Measurements from ENCODE around the gene ABCA13. TPM values are rescaled to one million over a fixed set of nuclear protein-coding genes. Genes with fewer than 3 reads are reported as not detected.

Gene ABCA13
- total RNA-seq, 1 donor from 2014 or later, result 0.60 TPM

- no peaks in the 10 kb centered on the region for H3K27me3 Mint-ChIP-seq
- TF ChIP-seq, protein P1, sequence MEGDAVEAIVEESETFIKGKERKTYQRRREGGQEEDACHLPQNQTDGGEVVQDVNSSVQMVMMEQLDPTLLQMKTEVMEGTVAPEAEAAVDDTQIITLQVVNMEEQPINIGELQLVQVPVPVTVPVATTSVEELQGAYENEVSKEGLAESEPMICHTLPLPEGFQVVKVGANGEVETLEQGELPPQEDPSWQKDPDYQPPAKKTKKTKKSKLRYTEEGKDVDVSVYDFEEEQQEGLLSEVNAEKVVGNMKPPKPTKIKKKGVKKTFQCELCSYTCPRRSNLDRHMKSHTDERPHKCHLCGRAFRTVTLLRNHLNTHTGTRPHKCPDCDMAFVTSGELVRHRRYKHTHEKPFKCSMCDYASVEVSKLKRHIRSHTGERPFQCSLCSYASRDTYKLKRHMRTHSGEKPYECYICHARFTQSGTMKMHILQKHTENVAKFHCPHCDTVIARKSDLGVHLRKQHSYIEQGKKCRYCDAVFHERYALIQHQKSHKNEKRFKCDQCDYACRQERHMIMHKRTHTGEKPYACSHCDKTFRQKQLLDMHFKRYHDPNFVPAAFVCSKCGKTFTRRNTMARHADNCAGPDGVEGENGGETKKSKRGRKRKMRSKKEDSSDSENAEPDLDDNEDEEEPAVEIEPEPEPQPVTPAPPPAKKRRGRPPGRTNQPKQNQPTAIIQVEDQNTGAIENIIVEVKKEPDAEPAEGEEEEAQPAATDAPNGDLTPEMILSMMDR (conservative IDR thresholded peaks at IDR 0.05), result no peak
Measured at GRCh38 chr7:48269066-48269465, 97.8 kb downstream of the ABCA13 start.

DNA sequence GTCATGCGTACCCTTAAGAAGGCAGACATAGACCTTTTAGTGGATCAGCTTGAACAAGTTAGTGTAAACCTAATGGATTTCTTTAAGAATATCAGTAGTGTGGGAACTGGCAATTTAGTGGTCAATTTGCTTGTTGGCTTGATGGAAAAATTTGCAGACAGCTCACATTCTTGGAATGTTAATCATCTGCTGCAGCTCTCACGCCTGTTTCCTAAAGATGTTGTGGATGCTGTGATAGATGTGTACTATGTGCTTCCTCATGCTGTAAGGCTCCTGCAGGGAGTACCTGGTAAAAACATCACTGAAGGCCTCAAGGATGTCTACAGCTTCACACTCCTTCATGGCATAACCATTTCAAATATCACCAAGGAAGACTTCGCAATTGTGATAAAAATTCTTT, 103.4 kb downstream of the ABCA13 start:
- DNase-seq (ENCODE audit: extremely low spot score, unreplicated experiment), result no peak
- no peaks in the 10 kb centered on the region for H3K9me3 Mint-ChIP-seq
- H3K27ac Mint-ChIP-seq, result no peak overlapping the region

More at GRCh38 chr7:48269066-48269465, 97.8 kb downstream of the ABCA13 start:
- Mint-ChIP-seq H3K36me3 (no peaks in the 10 kb centered on the region), H3K4me3 (no peak overlapping the region), H3K27ac (no peak overlapping the region), H3K4me1 (ENCODE audit: unreplicated experiment) (no peaks in the 10 kb centered on the region), H3K9me3 (no peaks in the 10 kb centered on the region)
- DNase-seq (ENCODE audit: extremely low spot score, unreplicated experiment), result no peak

DNA sequence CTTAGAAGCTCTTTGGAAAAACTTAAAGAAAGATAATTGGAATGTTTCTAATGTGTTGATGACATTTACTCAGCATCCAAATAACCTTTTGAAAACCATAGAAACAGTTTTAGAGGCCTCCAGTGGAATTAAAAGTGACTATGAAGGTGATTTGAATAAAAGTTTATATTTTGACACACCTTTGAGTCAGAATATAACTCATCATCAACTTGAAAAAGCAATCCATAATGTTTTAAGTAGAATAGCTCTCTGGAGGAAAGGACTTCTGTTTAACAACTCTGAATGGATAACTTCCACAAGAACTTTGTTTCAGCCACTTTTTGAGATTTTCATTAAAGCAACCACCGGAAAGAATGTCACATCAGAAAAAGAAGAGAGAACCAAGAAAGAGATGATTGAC, 108.2 kb downstream of the ABCA13 start:
- TF ChIP-seq, protein P1 (conservative IDR thresholded peaks at IDR 0.05), result no peak
- H3K36me3 Mint-ChIP-seq, result no peaks in the 10 kb centered on the region
- H3K9me3 Mint-ChIP-seq, result no peaks in the 10 kb centered on the region
- no peak for DNase-seq (ENCODE audit: extremely low spot score, unreplicated experiment)
- no peak overlapping the region for H3K27ac Mint-ChIP-seq
- no peaks in the 10 kb centered on the region for H3K4me1 Mint-ChIP-seq (ENCODE audit: unreplicated experiment)
- H3K4me3 Mint-ChIP-seq, result no peak overlapping the region
- H3K27me3 Mint-ChIP-seq, result peaks cover 4% of the 10 kb centered on the region

More for the DNA sequence above, 103.4 kb downstream of the ABCA13 start:
- no peaks in the 10 kb centered on the region for H3K36me3 Mint-ChIP-seq
- no peak overlapping the region for H3K4me3 Mint-ChIP-seq
- H3K27me3 Mint-ChIP-seq, result no peaks in the 10 kb centered on the region
- H3K4me1 Mint-ChIP-seq (ENCODE audit: unreplicated experiment), result no peaks in the 10 kb centered on the region
- TF ChIP-seq, protein P1 (conservative IDR thresholded peaks at IDR 0.05), result no peak

GRCh38 chr7:48280100-48280499, 108.8 kb downstream of the ABCA13 start:
- Mint-ChIP-seq H3K36me3 (no peaks in the 10 kb centered on the region), H3K27ac (no peak overlapping the region), H3K9me3 (no peaks in the 10 kb centered on the region), H3K4me1 (ENCODE audit: unreplicated experiment) (no peaks in the 10 kb centered on the region), H3K27me3 (peaks cover 4% of the 10 kb centered on the region), H3K4me3 (no peak overlapping the region)
- TF ChIP-seq, protein P1 (conservative IDR thresholded peaks at IDR 0.05), result no peak
- DNase-seq (ENCODE audit: extremely low spot score, unreplicated experiment), result no peak

GRCh38 chr7:48285373-48285772, 114.1 kb downstream of the ABCA13 start:
- Mint-ChIP-seq H3K27me3 (peaks cover 4% of the 10 kb centered on the region), H3K27ac (peak overlapping the region; percentile 13), H3K4me3 (no peak overlapping the region), H3K36me3 (no peaks in the 10 kb centered on the region), H3K9me3 (no peaks in the 10 kb centered on the region), H3K4me1 (ENCODE audit: unreplicated experiment) (no peaks in the 10 kb centered on the region)
- TF ChIP-seq, protein P1 (conservative IDR thresholded peaks at IDR 0.05), result no peak
- no peak for DNase-seq (ENCODE audit: extremely low spot score, unreplicated experiment)

GRCh38 chr7:48286836-48287235, 115.6 kb downstream of the ABCA13 start:
- Mint-ChIP-seq H3K27me3 (peaks cover 4% of the 10 kb centered on the region), H3K4me3 (no peak overlapping the region), H3K27ac (no peak overlapping the region), H3K4me1 (ENCODE audit: unreplicated experiment) (no peaks in the 10 kb centered on the region), H3K36me3 (no peaks in the 10 kb centered on the region), H3K9me3 (no peaks in the 10 kb centered on the region)
- DNase-seq (ENCODE audit: extremely low spot score, unreplicated experiment), result no peak
- TF ChIP-seq, protein P1 (conservative IDR thresholded peaks at IDR 0.05), result no peak

All from type B pancreatic cell (in vitro differentiated cells).